HG02943 (cell line): ENCODE results near the gene CBX8.
"Not testable (repeated sequence)": the region's sequence is repeated elsewhere in the genome, so short reads cannot be mapped to it uniquely, and the experiment has no call there.

Experiments used
- ATAC-seq: cut with Tn5 transposase; IDR thresholded peaks from one replicate; pipeline ENCODE4 v1.9.1; 2021; ENCODE audit warnings: mild to moderate bottlenecking, low read depth, moderate library complexity; ENCODE audit not compliant: unreplicated experiment

The CBX8 gene

DNA sequence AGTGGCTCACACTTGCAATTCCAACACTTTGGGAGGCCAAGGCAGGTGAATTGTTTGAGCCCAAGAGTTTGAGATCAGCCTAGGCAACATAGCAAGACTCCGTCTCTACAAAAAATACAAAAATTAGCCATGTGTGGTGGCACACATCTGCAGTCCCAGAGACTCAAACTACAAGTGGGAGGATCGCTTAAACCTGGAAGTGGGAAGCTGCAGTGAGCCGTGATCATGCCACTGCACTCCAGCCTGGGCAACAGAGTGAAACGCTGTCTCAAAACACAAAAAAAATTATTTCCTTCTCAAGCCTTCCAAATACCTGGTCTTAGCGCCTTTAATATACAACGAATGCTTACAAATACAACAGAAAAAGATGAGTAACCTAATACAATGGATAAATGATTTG, 38.6 kb downstream of the CBX8 start:
- no peak for ATAC-seq

GRCh38 chr17:79757140-79757745, 39.6 kb downstream of the CBX8 start:
- ATAC-seq: no peak

DNA sequence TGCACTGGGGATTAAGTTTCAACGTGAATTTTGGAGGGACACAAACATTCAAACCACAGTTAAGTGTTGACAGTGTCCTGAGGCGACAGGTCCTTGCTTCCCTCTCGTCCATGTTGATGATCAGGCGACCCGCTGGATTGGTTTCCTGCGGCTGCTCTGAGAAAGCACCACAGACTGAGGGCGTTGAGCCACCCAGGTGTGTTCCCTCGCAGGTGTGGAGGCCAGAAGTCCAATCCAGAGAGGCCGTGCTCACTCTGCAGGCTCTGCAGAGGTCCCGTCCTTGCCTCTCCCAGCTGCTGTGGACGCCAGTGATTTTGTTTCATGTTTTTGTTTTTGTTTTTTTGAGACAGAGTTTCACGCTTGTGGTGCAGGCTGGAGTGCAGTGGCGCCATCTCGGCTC, 41.3 kb downstream of the CBX8 start:
- no peak for ATAC-seq

- ATAC-seq: not testable (repeated sequence)
These were observed 42.0 kb downstream of the CBX8 start for GRCh38 chr17:79754903-79755302.

DNA sequence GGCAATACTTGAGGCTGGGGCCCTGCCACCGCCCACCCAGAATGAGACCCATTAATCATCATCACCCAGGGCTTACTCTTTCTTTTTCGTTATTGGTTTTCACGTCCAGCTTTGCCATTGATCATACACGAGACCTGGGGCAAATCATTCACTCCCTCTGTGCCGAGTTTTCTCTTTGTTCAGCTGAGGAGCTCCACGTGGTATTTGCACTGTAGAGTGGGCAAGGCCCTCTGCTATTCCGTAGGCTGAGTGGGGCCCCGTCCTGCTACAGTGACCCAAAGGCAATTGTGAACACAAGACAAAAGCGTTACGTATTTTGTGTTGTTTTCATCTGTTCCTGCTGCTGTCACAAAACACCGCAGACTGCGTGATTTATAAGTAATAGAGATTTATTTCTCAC, 42.5 kb downstream of the CBX8 start:
- ATAC-seq: no peak

- ATAC-seq: no peak
These were observed 44.7 kb downstream of the CBX8 start for GRCh38 chr17:79752175-79752574.

DNA sequence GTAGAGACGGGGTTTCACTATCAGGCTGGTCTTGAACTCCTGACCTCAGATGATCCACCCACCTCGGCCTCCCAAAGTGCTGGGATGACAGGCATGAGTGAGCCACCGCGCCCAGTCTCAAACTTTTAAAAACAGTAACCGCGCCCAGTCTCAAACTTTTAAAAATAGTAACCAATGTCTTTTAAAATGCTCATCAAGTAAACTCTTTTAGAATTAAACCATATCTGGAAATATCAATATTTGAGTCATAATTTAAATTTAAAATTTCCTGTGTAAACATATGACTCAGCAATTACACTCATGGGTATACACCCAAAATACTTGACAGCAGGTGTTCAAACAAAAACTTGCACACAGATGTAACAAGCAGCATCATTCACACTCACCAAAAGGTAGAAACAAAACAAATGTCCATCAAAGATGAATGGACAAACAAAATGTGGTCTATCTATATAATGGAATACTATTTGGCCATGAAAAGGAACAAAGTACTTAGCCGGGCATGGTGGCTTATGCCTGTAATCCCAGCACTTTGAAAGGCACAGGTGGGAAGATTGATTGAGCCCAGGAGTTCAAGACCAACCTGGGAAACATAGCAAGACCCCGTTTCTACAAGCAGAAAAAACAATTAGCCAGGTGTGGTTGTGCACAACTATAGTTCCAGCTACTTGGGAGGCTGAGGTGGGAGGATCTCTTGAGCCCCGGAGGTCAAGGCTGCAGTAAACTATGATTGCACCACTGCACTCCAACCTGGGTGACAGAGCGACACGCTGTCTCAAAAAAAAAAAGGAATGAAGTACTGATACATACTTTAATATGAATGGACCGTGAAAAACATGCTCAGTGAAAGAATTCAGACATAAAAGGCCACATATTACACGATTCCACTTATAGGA, 46.0 kb downstream of the CBX8 start:
- ATAC-seq: no peak

DNA sequence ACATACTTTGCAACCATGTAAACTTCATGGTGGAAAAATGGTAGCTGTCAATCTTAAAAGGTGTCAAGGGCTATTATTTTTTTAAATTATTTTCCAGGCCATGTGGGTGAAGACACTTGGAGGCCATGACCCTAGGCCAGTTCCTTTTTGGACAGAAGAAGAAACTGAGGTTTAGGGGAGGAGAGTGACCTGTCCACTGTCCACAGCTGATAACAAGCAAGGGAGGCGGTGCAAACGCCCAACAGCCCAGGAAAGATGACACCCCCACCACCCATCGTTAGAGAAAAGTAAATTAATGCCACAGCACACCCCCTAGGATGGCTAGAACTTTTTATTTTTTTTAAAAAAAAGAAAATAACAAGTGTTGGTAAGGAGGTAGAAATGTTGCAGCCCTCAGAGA, 46.9 kb downstream of the CBX8 start:
- ATAC-seq: no peak

DNA sequence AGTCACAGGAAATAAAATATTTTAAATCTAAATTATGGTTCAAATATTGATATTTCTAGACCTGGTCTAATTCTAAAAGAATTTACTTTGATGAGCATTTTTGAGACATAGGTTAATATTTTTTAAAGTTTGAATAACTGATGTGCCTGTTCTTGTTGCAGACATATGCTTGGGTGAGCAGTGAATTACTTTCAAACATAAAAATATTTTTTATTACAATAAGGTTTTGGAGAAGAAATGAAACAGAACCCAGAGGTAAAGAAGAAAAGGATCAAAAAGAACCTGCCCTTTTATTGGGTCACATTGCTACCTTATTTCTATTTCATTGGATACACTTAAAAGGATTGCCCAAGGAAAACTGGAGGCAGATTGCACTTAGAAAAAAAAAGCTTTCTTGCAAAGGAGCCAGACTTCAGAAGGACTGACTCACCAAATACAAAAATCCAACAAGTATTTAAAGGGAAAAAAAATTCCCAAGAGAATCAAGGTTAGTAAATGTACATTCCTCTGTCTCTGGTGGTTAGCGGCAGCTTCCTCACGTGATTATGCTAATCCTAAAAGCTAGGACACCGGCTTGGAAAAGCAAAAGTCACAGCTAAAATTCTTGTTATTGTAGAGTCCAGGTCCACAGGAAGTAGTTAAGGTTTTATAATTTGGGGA, 47.6 kb downstream of the CBX8 start:
- no peak for ATAC-seq

- no peak for ATAC-seq
These were observed 48.4 kb downstream of the CBX8 start for GRCh38 chr17:79748295-79749099.

- no peak for ATAC-seq
These were observed 49.2 kb downstream of the CBX8 start for GRCh38 chr17:79747508-79748294.

DNA sequence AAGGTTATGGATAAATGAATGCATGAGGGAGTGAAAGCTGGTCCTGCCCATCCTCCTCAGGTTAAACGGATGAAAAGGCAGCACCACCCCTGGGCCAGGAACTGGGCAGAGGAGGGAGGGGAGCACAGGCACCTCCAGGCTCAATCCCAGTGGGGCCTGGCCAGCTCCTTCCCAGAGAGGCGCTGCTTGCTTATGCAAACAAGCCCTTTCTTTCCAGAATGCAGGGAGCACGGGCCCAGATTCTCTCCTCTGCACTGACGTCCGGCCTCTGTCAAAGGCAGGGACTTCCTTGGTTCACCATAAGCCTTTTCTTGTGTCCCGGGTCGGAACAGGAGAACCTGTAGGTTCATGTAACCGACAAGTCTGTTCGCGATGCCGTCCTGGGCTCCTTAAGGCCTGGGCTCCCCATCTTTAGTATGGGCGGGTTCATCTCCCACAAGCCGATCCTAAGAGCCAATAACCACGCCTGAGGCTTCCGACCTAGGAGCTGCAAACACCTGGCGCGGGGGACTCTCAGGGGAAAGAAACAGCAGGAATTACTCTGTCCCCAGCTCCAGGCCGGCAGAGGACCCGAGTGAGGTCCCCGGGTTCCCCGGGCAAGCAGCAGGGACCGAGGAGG, 49.9 kb downstream of the CBX8 start:
- no peak for ATAC-seq

DNA sequence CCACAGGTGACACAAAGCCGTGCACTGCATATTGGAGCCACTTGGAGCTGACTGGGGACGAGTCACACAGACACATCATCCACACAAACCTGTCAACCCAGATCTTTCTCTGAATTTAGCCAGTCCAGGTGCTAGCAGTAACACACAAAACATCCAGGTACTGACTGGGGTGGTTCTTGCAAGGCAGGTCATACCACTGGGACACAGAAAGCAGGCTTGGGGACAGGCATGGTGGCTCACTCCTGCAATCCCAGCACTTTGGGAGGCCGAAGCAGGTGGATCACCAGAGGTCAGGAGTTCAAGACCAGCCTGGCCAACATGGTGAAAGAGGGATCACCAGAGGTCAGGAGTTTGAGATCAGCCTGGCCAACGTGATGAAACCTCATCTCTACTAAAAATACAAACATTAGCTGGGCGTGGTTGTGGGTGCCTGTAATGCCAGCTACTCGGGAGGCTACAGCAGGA, 51.2 kb downstream of the CBX8 start:
- ATAC-seq: no peak

- ATAC-seq: no peak
These were observed 53.3 kb downstream of the CBX8 start for GRCh38 chr17:79743614-79744013.

GRCh38 chr17:79742951-79743476, 53.9 kb downstream of the CBX8 start:
- ATAC-seq: no peak

GRCh38 chr17:79742589-79742918, 54.3 kb downstream of the CBX8 start:
- ATAC-seq: no peak
